Measurements from ENCODE around the gene CCDC190.
"Not testable (repeated sequence)": the region's sequence is repeated elsewhere in the genome, so short reads cannot be mapped to it uniquely, and the experiment has no call there.

Gene CCDC190

DNA sequence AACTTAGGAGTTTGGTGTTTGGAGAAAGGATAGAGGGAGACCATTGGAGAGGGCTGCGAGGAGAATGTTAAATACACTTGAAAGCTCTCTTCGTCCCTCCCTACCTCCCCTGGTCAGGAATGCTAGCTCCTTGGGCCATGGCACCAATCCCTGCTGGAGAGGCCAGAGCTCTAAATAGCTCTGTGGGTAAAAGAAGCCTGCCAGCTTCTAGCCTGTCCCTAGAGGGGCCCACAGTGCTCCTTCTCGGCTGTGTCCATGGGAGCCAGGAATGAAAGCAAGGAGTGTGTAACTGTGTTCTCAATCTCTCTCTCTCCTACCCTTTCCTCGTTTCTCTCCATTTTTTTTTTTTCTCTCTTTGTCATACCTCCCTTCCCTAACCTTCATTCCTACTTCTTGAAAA is at the start of gene CCDC190:
Gene CCDC190 (minus strand): TSS at position 75 of the 400 bp plus-strand sequence. CDS start 1,529 bp downstream, outside the sequence.
- DNase-seq: no peak

DNA sequence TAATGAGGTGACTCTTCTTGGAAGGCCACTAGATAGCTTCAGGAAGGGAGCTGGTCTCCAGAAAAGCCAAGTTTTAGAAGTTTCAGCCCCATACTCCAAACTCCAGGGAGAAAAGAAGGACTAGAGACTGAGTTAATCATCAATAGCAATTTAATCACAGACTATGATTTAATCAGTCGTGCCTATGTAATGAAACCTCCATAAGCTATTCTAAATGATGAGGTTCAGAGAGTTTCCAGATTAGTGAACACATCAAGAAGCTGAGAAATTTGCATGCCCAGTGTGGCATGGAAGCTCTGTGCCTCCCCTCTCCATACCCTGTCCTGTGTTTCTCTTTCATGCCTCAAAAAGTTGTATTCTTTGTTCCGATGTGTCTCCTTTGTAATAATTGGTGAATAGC is 49.2 kb upstream of the CCDC190 start:
- DNase-seq: peak; percentile 18

DNA sequence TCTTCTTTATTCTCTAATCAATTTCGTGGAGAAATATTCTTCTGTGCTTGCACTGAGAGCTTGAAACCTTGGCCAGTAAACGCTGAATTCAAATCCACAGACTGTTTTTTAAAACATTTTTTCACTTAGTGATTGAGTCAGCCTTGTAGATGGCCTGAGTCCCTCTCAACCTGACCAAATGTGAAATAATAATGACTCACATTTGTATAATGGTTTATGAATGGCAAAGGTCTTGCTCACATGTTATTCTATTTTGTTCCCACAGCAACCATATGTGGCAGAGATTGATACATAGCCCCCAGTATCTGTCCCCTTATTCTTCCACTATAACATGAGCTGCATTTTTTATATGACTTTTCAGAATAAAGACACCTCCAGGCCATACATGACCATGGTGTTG is 47.8 kb upstream of the CCDC190 start:
- peak; percentile 91 for DNase-seq

- DNase-seq: no peak
These were observed 47.3 kb upstream of the CCDC190 start for GRCh38 chr1:162908236-162908635.

DNA sequence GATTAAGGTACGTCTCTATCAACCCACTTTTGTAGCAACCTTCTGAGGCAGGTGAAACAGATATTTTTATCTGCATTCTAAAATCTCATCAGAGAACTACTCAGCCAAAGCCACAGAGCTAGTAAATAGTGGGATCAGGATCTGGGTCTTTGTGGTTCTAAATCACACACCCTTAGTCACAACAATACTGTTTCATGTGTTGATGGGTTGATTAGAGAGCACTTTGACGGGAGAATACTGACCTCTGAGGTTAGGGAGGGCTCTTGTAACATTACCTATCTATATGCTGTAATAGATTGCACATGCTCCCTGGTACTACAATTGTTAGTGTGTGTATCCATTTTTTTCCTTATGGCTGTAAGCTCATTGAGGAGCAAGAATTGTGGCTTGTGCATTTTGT is 45.5 kb upstream of the CCDC190 start:
- no peak for DNase-seq

- peak; percentile 56 for DNase-seq
These were observed 44.5 kb upstream of the CCDC190 start for GRCh38 chr1:162905174-162906158.

- peak; percentile 84 for DNase-seq
These were observed 43.6 kb upstream of the CCDC190 start for GRCh38 chr1:162904579-162904978.

DNA sequence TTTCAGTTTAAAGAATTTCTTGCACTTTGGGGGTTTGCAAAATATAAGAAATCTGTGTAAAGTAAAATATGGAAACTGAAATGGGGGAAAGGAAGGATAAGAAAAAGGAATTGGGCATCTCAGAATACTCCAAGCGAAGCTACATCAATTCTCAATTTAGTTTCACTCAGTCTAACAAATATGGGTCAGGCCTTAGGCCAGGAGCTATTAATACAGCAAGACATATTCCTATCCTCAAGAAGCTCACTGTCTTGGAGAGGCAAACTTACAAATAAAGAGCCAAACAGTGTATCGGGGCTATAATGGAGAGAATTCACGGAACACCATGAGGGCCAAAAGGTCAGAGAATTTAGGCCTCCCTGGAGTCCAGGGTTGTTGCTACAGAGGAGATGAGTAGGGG is 43.0 kb upstream of the CCDC190 start:
- DNase-seq: no peak

GRCh38 chr1:162903246-162903645 is 42.3 kb upstream of the CCDC190 start:
- no peak for DNase-seq

DNA sequence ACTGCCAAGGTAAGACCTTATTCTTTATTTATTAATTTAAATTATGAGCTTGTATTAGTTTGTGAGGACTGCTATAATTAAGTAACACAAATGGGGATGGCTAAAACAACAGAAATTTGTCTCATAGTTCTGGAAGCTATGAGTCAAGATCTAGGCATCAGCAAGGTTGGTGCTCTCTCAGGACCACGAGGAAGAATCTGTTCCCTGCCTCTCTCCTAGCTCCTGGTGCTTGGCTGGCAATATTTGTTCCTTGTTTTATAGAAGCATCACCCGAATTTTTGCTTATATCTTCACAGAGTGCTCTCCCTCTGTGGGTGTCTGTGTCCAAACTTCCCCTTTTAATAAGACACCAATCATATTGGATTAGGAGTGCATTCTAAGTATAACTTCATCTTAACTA is 41.4 kb upstream of the CCDC190 start:
- no peak for DNase-seq

- no peak for DNase-seq
These were observed 40.3 kb upstream of the CCDC190 start for GRCh38 chr1:162901243-162901642.

DNA sequence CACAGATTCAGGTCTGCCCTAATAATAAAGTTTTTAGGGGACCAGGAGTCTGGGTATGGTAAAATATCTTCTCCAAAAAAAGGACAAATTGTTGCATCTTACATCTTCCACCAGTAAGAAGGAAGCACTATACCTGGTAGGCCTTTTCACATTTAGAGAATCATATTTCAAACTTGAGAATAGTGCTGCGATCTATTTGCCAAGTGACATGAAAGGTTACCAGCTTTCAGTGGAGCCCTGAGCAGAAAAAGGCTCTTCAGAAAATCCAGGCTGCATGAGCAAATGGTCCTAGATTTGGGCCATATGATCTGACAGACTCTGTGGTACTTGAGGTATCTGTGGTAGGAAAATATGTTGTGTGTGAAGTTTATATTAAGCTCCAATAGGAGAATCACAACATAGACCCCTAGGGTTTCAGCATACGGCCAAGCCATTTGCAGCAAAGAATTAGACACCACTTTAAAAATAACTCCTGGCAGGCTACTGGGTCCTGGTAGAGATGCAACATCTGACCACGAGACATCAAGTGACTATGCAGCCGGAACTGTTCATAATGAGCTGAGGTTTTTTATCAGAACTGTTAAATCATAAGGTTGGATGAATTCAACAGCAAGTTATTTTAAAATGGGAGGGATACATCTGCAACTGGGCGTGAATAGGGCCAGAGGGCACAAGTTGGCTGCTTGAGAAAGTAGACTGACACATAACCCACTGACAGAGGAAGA is 38.6 kb upstream of the CCDC190 start:
- DNase-seq: peak; percentile 88

GRCh38 chr1:162893612-162893908 is 32.6 kb upstream of the CCDC190 start:
- DNase-seq: no peak

DNA sequence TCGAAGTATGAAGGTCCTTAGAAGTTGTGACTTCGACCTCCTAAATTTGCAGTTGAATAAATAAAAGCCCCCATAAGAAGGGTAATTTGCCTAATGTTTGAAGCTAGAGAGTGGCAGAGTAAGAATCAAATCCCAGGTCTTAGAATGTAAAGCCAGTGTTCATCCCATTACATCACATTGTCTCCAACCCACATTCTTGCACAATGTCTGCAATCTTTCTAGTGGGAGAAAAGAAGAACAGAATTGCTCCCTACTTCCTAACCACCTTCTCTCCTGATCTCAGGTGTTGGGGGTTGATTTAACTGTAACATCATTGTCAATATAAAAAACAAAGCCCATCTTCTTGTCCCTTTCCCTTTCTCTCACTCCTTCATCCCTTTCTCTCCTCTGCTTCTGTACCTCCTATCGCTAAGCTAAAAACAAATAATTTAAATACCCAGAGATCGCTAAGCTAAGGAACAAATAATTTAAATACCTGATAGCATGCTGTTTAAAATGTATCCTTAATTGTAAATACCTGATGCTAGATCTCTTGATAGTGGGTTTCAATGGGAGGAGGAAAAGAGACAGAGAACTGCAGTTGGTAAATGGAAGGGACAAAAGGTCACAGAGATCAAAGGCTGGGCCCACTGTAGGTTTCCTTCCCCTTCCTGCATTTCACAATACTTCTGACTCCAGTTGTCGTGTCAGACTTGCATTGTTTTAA is 32.1 kb upstream of the CCDC190 start:
- DNase-seq: no peak

DNA sequence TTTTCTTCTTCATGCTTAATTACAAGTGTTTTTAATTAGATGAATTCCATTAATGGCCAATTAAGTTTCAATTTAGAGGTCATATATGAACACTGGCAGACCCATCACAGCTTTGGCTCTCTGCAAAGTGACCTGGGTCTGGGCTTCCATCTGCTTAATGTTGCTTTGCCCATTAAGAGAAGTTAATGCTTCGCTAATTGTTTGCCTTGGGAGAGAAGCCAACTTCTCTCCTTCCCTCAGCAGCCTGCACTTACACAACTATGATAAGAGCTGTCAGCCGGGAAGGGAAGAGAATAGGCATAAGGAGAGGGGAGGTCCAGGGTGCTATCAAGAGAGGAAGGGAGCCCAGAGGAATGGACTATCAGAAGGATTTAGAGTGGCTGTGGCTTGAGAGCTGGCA is 29.0 kb upstream of the CCDC190 start:
- no peak for DNase-seq

DNA sequence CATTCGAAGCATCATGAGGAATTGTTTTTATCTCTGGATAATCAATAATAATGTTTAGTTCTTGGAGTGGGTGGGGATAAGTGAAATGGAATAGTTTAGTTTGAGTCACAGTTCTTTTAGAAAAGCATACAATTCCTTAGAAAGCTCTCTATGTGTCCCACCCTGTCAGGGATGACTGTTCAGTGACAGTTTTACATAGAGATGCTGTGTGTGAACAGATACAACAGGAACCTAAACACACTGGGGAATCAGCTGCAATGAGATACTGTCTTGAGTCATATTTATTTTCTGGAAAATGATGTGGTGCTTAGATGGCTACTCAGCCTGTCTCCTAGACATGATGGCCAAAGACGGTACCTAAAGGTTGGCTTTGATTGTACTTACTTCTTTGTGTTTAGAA is 25.7 kb upstream of the CCDC190 start:
- DNase-seq: no peak

GRCh38 chr1:162885265-162885664 is 24.3 kb upstream of the CCDC190 start:
- DNase-seq: no peak

DNA sequence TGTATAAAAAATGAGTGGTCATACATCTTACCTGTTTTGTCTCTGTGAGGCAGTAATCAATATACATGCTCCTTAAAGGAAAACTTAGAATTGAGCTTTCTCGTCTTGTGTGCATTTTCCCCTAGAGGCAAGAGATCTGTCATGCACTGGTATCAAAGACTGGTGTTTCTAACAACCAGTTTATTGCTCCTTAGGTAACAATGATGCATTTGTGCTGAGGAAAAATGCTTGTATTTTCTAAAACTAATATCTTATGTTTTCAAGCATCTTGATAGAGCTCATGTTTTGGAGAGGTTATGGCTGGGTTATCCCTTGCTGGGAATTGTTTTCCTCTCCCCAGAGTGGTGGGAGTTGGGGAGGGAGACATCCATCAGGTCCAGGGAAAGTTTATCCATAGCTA is 23.9 kb upstream of the CCDC190 start:
- DNase-seq: no peak

DNA sequence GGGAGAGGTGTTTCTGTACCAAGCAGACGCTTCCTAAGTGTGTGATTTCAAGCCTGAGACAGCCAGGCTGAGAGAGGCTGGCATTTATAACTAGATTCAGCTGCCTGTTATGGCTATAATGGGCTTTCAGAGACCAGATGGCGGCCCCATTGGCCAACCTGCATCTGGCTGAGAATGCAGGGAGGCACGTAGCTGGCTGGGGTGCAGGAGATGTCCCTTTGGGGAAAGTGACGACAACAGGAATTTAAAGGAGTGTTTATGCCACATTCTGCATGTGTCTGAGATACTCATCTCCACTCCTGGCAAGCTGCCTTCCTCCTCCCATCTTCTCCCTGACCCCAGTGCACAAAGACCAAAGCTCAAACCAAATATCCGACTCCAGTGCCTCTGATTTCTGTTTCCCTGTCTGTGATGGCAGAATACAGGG is 21.3 kb upstream of the CCDC190 start:
- DNase-seq: no peak

GRCh38 chr1:162881590-162881989 is 20.6 kb upstream of the CCDC190 start:
- DNase-seq: no peak

GRCh38 chr1:162880617-162881016 is 19.6 kb upstream of the CCDC190 start:
- DNase-seq: not testable (repeated sequence)

GRCh38 chr1:162878000-162878596 is 17.1 kb upstream of the CCDC190 start:
- DNase-seq: peak; percentile 80

DNA sequence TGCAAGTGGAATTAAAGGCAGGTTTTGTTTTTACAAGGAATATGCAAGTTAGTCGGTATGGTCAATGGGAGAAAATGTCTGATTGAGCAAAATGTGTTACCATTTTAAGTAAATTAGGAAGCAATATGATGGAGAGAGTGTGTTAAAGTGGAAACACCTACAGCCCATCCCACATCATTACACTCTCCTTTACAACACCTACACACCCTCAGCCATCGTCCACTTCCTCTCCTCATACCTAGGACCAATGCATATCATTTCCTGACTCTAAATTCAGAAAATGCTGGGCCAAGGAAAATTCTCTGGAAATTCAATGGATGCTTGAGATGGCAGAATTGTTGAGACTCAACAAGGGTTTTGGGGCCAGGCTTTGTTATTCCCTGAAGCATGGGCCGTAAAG is 16.4 kb upstream of the CCDC190 start:
- no peak for DNase-seq

Data from kidney glomerular epithelial cell (primary cell).